ENCODE data around the gene BRICD5.

Gene BRICD5

GRCh38 chr16:2179107-2179501 is 31.6 kb downstream of the BRICD5 start:
- no peak for DNase-seq

- no peak for DNase-seq
Observed at GRCh38 chr16:2178321-2179106, 32.1 kb downstream of the BRICD5 start.

GRCh38 chr16:2177561-2177960 is 33.1 kb downstream of the BRICD5 start:
- no peak for DNase-seq

- no peak for DNase-seq
Observed at GRCh38 chr16:2177101-2177500, 33.6 kb downstream of the BRICD5 start.

- no peak for DNase-seq
Observed at GRCh38 chr16:2176047-2176446, 34.6 kb downstream of the BRICD5 start.

- no peak for DNase-seq
Observed at GRCh38 chr16:2175454-2175853, 35.2 kb downstream of the BRICD5 start.

- DNase-seq: no peak
Observed at GRCh38 chr16:2174396-2175131, 36.1 kb downstream of the BRICD5 start.

GRCh38 chr16:2173916-2174315 is 36.7 kb downstream of the BRICD5 start:
- DNase-seq: no peak

- DNase-seq: no peak
Observed at GRCh38 chr16:2173366-2173765, 37.3 kb downstream of the BRICD5 start.

GRCh38 chr16:2172688-2173335 is 37.9 kb downstream of the BRICD5 start:
- no peak for DNase-seq

GRCh38 chr16:2171601-2172178 is 39.0 kb downstream of the BRICD5 start:
- DNase-seq: no peak

- DNase-seq: no peak
Observed at GRCh38 chr16:2170587-2171435, 39.9 kb downstream of the BRICD5 start.

GRCh38 chr16:2170080-2170479 is 40.6 kb downstream of the BRICD5 start:
- DNase-seq: no peak

GRCh38 chr16:2167068-2167638 is 43.5 kb downstream of the BRICD5 start:
- DNase-seq: no peak

GRCh38 chr16:2166263-2167067 is 44.2 kb downstream of the BRICD5 start:
- no peak for DNase-seq

- DNase-seq: no peak
Observed at GRCh38 chr16:2165861-2166260, 44.8 kb downstream of the BRICD5 start.

GRCh38 chr16:2163211-2163881 is 47.3 kb downstream of the BRICD5 start:
- no peak for DNase-seq

- no peak for DNase-seq
Observed at GRCh38 chr16:2162676-2163118, 48.0 kb downstream of the BRICD5 start.

- no peak for DNase-seq
Observed at GRCh38 chr16:2161911-2162310, 48.8 kb downstream of the BRICD5 start.

- no peak for DNase-seq
Observed at GRCh38 chr16:2160915-2161551, 49.6 kb downstream of the BRICD5 start.

Data from Kasumi-1 (cell line).